Measurements from ENCODE around the gene PIGS. TPM values are rescaled to one million over a fixed set of nuclear protein-coding genes. Genes with fewer than 3 reads are reported as not detected.
A peak's percentile ranks its signal among the peaks of the same experiment; 100 is the strongest.

PIGS gene
- total and polyA plus RNA-seq, 2 of the 13 experiments (the other 11 are each of a cell fraction or from before 2014, with no cell fraction given): 31.7 to 42.6 TPM

- TF ChIP-seq ZBTB44 (CRISPR knock-in tag; IDR thresholded peaks at IDR 0.05) (no peak), ZNF513 (CRISPR knock-in tag; conservative IDR thresholded peaks at IDR 0.05) (no peak), NPAS2 (CRISPR knock-in tag; IDR thresholded peaks at IDR 0.05; ENCODE audit: borderline replicate concordance) (no peak), ZBTB1 (CRISPR knock-in tag; IDR thresholded peaks at IDR 0.05; ENCODE audit: borderline replicate concordance) (no peak), ZNF280B (CRISPR knock-in tag; IDR thresholded peaks at IDR 0.05; ENCODE audit: borderline replicate concordance) (no peak), HNF4A (CRISPR knock-in tag; IDR thresholded peaks at IDR 0.05) (peak; percentile 47), ZFP1 (CRISPR knock-in tag; IDR thresholded peaks at IDR 0.05) (no peak), KDM5A (IDR thresholded peaks at IDR 0.05; ENCODE audit: borderline replicate concordance, low read length) (peak; percentile 82), PTBP1 (IDR thresholded peaks at IDR 0.05; ENCODE audit: low read depth, low read length, poor library complexity, severe bottlenecking) (no peak), ZFX (CRISPR knock-in tag; IDR thresholded peaks at IDR 0.05; ENCODE audit: low read depth) (peak; percentile 91), MBNL3 (CRISPR knock-in tag; conservative IDR thresholded peaks at IDR 0.05) (no peak), CENPX (CRISPR knock-in tag; IDR thresholded peaks at IDR 0.05) (no peak), KDM1A (CRISPR knock-in tag; IDR thresholded peaks at IDR 0.05) (no peak), HNRNPLL (IDR thresholded peaks at IDR 0.05; ENCODE audit: low read depth, low read length, poor library complexity, severe bottlenecking) (peak; percentile 87), ZNF101 (CRISPR knock-in tag; IDR thresholded peaks at IDR 0.05; ENCODE audit: borderline replicate concordance, low read depth) (no peak), SKIL (CRISPR knock-in tag; IDR thresholded peaks at IDR 0.05; ENCODE audit: borderline replicate concordance) (0 out of 2 replicates have a peak, but pooled peaks have one; percentile 36), ZNF362 (CRISPR knock-in tag; IDR thresholded peaks at IDR 0.05; ENCODE audit: borderline replicate concordance) (no peak), NFRKB (IDR thresholded peaks at IDR 0.05) (no peak), ZNF766 (CRISPR knock-in tag; IDR thresholded peaks at IDR 0.05; ENCODE audit: borderline replicate concordance) (peak; percentile 43; the same call in 1 of the 2 replicates)
Measured at GRCh38 chr17:28598799-28599310, 27.5 kb upstream of the PIGS start, which contains the start of gene SPAG5 (continued).
